Activated CD4-positive, alpha-beta memory T cell treated with anti-CD3 and anti-CD28 coated beads for 36 hours (primary cell): ENCODE measurements around the gene PON2. TPM values are rescaled to one million over a fixed set of nuclear protein-coding genes. Genes with fewer than 3 reads are reported as not detected.

Experiments
- total RNA-seq, 2 experiments: library from RNA; stranded (reverse); gene quantifications; one replicate each; pipeline ENCODE4 v1.2.3, GENCODE V29; 2021

The PON2 gene
- total RNA-seq, 2 experiments from 2014 or later: 3.6 to 5.0 TPM

Other genes with a start within 250 kb of the PON2 start
- not detected for gene PON1, start 110.5 kb downstream of the PON2 start, total RNA-seq
- not detected for gene PON3, start 38.7 kb downstream of the PON2 start, total RNA-seq
- not detected for gene ASB4, start 50.9 kb upstream of the PON2 start, total RNA-seq
- not detected for gene PDK4, start 161.5 kb upstream of the PON2 start, total RNA-seq